HepG2 (cell line): Measurements from ENCODE around the gene CCDC167. TPM values are rescaled to one million over a fixed set of nuclear protein-coding genes. Genes with fewer than 3 reads are reported as not detected.

Experiments used
- ATAC-seq: fragments of 200-7000 bp; cut with Tn5 transposase; 3 replicates; pipeline ENCODE4 v1.9.1; 2020; ENCODE audit warnings: mild to moderate bottlenecking, moderate library complexity
- BruUV-seq: library from RNA; stranded (reverse); fragments of 400-500 nt; replicated peaks from 2 replicates; lab custom pipeline; 2021; lab: Mats Ljungman, UMichigan
- CTCF ChIA-PET: fragments of 300-600 bp; formaldehyde crosslinking; extraction: SDS; loops from one replicate; lab custom pipeline; 2021; ENCODE audit warnings: low total read pairs, inconsistent platforms, low intra/inter-chr PET ratio; lab: Yijun Ruan, JAX
- POLR2A ChIA-PET: fragments of 350-600 bp; sonication (Branson Sonifier 250); formaldehyde crosslinking; loops from one replicate; lab custom pipeline; 2020; ENCODE audit warnings: antibody characterized with exemption, inconsistent platforms; lab: Yijun Ruan, JAX
- DNase-seq: peaks from one replicate; pipeline ENCODE4 v3.0.0-alpha.2; 2015; ENCODE audit warnings: low spot score
- FAIRE-seq: peaks from 3 replicates; lab custom pipeline; 2011; peaks lifted over from hg19 to GRCh38; lab: Jason Lieb, UNC
- H2AFZ ChIP-seq: one replicate; pipeline ENCODE4 v1.6.1; 2011; ENCODE audit warnings: low read length, inconsistent platforms
- H3K27ac ChIP-seq: fragments of 300-600 bp; 3 replicates; pipeline ENCODE4 v1.8.0; 2011; ENCODE audit warnings: mixed run types, mild to moderate bottlenecking, mixed read lengths, low read length, inconsistent platforms; ENCODE audit not compliant: insufficient read depth; ENCODE audit errors: extremely low read length
- H3K27me3 ChIP-seq, 2 experiments: fragments of 200-600 bp in 1 of 2; 2 replicates in 1 of 2; 3 replicates in 1 of 2; pipeline versions ENCODE4 v1.6.0 to v1.8.0; 2011; ENCODE audit warnings: low read length in 2 of 2, mild to moderate bottlenecking in 2 of 2, moderate library complexity in 2 of 2, inconsistent platforms in 1 of 2; ENCODE audit not compliant: insufficient read depth in 2 of 2, control insufficient read depth in 1 of 2
- H3K36me3 ChIP-seq, 2 experiments: fragments of 200-600 bp in 1 of 2; replicated peaks in 1 of 2; 2 replicates in 1 of 2; 3 replicates in 1 of 2; pipeline versions ENCODE4 v1.5.1 to v1.8.0; 2011; ENCODE audit warnings: low read length in 2 of 2, inconsistent platforms in 1 of 2; ENCODE audit not compliant: insufficient read depth in 2 of 2, control insufficient read depth in 1 of 2
- H3K4me1 ChIP-seq: 2 replicates; pipeline ENCODE4 v1.5.1; 2012; ENCODE audit warnings: low read length, inconsistent platforms; ENCODE audit not compliant: insufficient read depth
- H3K4me2 ChIP-seq: 2 replicates; pipeline ENCODE4 v1.6.0; 2011; ENCODE audit warnings: low read depth, low read length, inconsistent platforms
- H3K4me3 ChIP-seq, 3 experiments: fragments of 200-600 bp in 1 of 3; sonication (generic), shearing (Covaris generic) in 1 of 3; replicated peaks in 1 of 3; 2 replicates each; pipeline ENCODE4 v1.5.1; 2011 to 2016; ENCODE audit warnings: low read length in 3 of 3, inconsistent platforms in 2 of 3, low read depth in 2 of 3, mild to moderate bottlenecking in 2 of 3, control low read depth in 1 of 3, mixed read lengths in 1 of 3; ENCODE audit not compliant: insufficient read depth in 1 of 3
- H3K79me2 ChIP-seq: one replicate; pipeline ENCODE4 v1.6.1; 2011; ENCODE audit warnings: low read length, inconsistent platforms; ENCODE audit not compliant: insufficient read depth
- H3K9ac ChIP-seq: 2 replicates; pipeline ENCODE4 v1.6.0; 2011; ENCODE audit warnings: mild to moderate bottlenecking, low read depth, low read length, inconsistent platforms; ENCODE audit not compliant: insufficient read depth
- H3K9me3 ChIP-seq: 2 replicates; pipeline ENCODE4 v1.5.1; 2012; ENCODE audit warnings: mild to moderate bottlenecking, low read length
- H4K20me1 ChIP-seq: 2 replicates; pipeline ENCODE4 v1.6.0; 2011; ENCODE audit warnings: inconsistent platforms, mild to moderate bottlenecking, low read length, moderate library complexity; ENCODE audit not compliant: insufficient read depth
- DMAP1 ChIP-seq: IDR thresholded peaks from 2 replicates; pipeline ENCODE4 v1.6.1; 2016
- DRAP1 ChIP-seq: IDR thresholded peaks from 2 replicates; pipeline ENCODE4 v1.6.1; 2016; ENCODE audit warnings: missing genetic modification reagents, missing compliant biosample characterization
- FOXA1 ChIP-seq, 2 experiments: fragments of 450-650 bp in 1 of 2; sonication (generic) in 1 of 2; formaldehyde crosslinking in 1 of 2; IDR thresholded peaks; 2 replicates each; pipeline versions ENCODE4 v1.4.0 to v1.6.1; 2016 to 2020; ENCODE audit warnings: missing genetic modification reagents in 1 of 2
- HNRNPK ChIP-seq: fragments of 200-400 bp; formaldehyde crosslinking; IDR thresholded peaks from 2 replicates; pipeline ENCODE4 v1.6.1; 2018; ENCODE audit warnings: low read length, low read depth, moderate library complexity, mild to moderate bottlenecking; ENCODE audit not compliant: poor library complexity, severe bottlenecking
- NFATC3 ChIP-seq: sonication (generic); formaldehyde crosslinking; IDR thresholded peaks from 2 replicates; pipeline ENCODE4 v1.5.1; 2020; ENCODE audit warnings: mild to moderate bottlenecking, missing genetic modification reagents
- RNF2 ChIP-seq: fragments of 450-650 bp; conservative IDR thresholded peaks from 2 replicates; pipeline ENCODE4 v1.6.1; 2016; ENCODE audit warnings: low read depth
- STAT5B ChIP-seq: sonication (generic); formaldehyde crosslinking; IDR thresholded peaks from 2 replicates; pipeline ENCODE4 v1.4.0; 2020; ENCODE audit warnings: missing genetic modification reagents
- YEATS4 ChIP-seq: sonication (generic); formaldehyde crosslinking; IDR thresholded peaks from 2 replicates; pipeline ENCODE4 v1.4.0; 2020; ENCODE audit warnings: missing genetic modification reagents, borderline replicate concordance
- ZBTB33 ChIP-seq: sonication (generic); formaldehyde crosslinking; IDR thresholded peaks from 2 replicates; pipeline ENCODE4 v1.4.0; 2020; ENCODE audit warnings: missing genetic modification reagents
- ZFP91 ChIP-seq: sonication (generic); formaldehyde crosslinking; IDR thresholded peaks from 2 replicates; pipeline ENCODE4 v1.9.0; 2022; ENCODE audit warnings: missing genetic modification reagents, mild to moderate bottlenecking, borderline replicate concordance
- ZNF232 ChIP-seq: sonication (generic); formaldehyde crosslinking; IDR thresholded peaks from 2 replicates; pipeline ENCODE4 v1.4.0; 2020; ENCODE audit warnings: missing genetic modification reagents, borderline replicate concordance
- WGBS: methylation state at CpG from one replicate; pipeline ENCODE4 v1.1.6; 2017; ENCODE audit warnings: low lambda C conversion rate; 5-methylcytosine and 5-hydroxymethylcytosine counted together
- in situ Hi-C: cut with HindIII; loops from 2 replicates; pipeline ENCODE4 v1.10.0; 2017; ENCODE audit warnings: low pct_unique_long_range_greater_than_20kb; ENCODE audit not compliant: extremely low pct_ligation_motif_present
- intact Hi-C: fragments of 100-400 bp; cut with micrococcal nuclease; formaldehyde crosslinking; loops from one replicate; pipeline ENCODE4 v1.10.0; 2022; ENCODE audit not compliant: unreplicated experiment
- polyA plus RNA-seq, 8 experiments: library from polyadenylated mRNA; depleted of rRNA in 3 of 8; stranded (reverse) in 7 of 8; unstranded in 1 of 8; fragments of >200 nt; fragmentation: Illumina TruSeq in 4 of 8; extraction: Trizol in 4 of 8; gene quantifications; 2 replicates each; pipeline versions ENCODE4 v1.2.1 to v1.2.3, GENCODE V29; 2011 to 2016; ENCODE audit warnings: low read depth in 4 of 8, missing spikeins in 1 of 8, mixed read lengths in 1 of 8; ENCODE audit not compliant: insufficient read depth in 1 of 8
- total RNA-seq, 5 experiments: library from RNA; depleted of rRNA; stranded (reverse); fragments of >200 nt; fragmentation: Illumina TruSeq; extraction: Trizol; gene quantifications; 2 replicates each; pipeline ENCODE4 v1.2.3, GENCODE V29; 2016; ENCODE audit warnings: low read depth in 1 of 5
- TF ChIP-seq, protein P1 (sequence below): sonication (generic); formaldehyde crosslinking; IDR thresholded peaks from 2 replicates; pipeline ENCODE4 v1.4.0; 2020; ENCODE audit warnings: mild to moderate bottlenecking, missing genetic modification reagents

Gene CCDC167
- total and polyA plus RNA-seq, 2 of the 13 experiments (the other 11 are each of a cell fraction or from before 2014, with no cell fraction given), result 48.4 to 66.8 TPM

DNA sequence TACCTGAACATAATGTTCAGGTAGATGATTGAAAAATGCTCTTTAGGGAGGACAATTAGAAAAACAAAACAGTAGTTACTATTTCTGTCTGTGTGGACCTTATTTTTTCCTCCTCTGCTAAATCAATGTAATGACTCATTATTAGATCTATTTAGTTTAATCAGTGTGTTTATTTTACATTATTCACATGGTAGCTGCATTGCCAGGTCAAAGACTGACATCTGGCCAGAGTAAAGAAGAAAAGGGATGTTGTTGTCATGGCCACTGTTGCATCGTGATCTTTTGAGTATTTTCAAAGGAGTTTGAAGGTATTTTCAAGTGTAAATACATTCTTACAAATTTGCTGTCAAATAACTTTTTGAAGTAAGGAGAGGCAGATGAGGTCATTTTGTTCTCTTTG lies 60.8 kb downstream of the CCDC167 start:
- peaks cover 14 to 61% of the 10 kb centered on the region in 2 experiments for H3K36me3 ChIP-seq
- CTCF ChIA-PET, result no interaction called here
- no peak overlapping the region for H3K4me3 ChIP-seq
- no peaks in the 10 kb centered on the region for H3K9me3 ChIP-seq
- ATAC-seq, result no peak
- POLR2A ChIA-PET, result no interaction called here
- no peaks in the 10 kb centered on the region for H4K20me1 ChIP-seq
- H2AFZ ChIP-seq, result no peak overlapping the region
- H3K9ac ChIP-seq, result no peak overlapping the region
- DNase-seq, result no peak
- no peaks in the 10 kb centered on the region for H3K27me3 ChIP-seq
- intact Hi-C loops, result no loop called here
- H3K4me2 ChIP-seq, result no peak overlapping the region
- no peak for TF ChIP-seq NFATC3 (CRISPR knock-in tag)
- no peak for TF ChIP-seq FOXA1 (IDR thresholded peaks at IDR 0.05)
- no peak for TF ChIP-seq FOXA1 (CRISPR knock-in tag; IDR thresholded peaks at IDR 0.05)
- TF ChIP-seq YEATS4 (CRISPR knock-in tag), result no peak
- TF ChIP-seq DMAP1 (CRISPR knock-in tag), result no peak
- TF ChIP-seq, protein P1, sequence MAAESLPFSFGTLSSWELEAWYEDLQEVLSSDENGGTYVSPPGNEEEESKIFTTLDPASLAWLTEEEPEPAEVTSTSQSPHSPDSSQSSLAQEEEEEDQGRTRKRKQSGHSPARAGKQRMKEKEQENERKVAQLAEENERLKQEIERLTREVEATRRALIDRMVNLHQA, result no peak
- no peak for TF ChIP-seq ZNF232 (CRISPR knock-in tag)
- TF ChIP-seq RNF2, result no peak
- TF ChIP-seq STAT5B (CRISPR knock-in tag), result no peak
- no peak for TF ChIP-seq DRAP1 (CRISPR knock-in tag)
- TF ChIP-seq HNRNPK, result no peak
- no peak for TF ChIP-seq ZBTB33 (CRISPR knock-in tag)
- no peak for TF ChIP-seq ZFP91 (CRISPR knock-in tag)
- TF ChIP-seq, all 625 proteins: peak for 0
- FAIRE-seq, result no peak
- H3K79me2 ChIP-seq, result peaks cover 15% of the 10 kb centered on the region
- BruUV-seq, result no TSS peak
- 86% methylated on average over 1 of the region's 1 CpG for WGBS
- H3K27ac ChIP-seq, result no peak overlapping the region
- in situ Hi-C loops, result no loop called here
- peaks cover 15% of the 10 kb centered on the region for H3K4me1 ChIP-seq
